HCT116 (cell line): ENCODE measurements around the gene DAPK3.

Experiments used
- EZH2phosphoT487 ChIP-seq: fragments of 200-600 bp; IDR thresholded peaks from 2 replicates; pipeline ENCODE4 v1.6.1; 2018; ENCODE audit warnings: antibody characterized with exemption, borderline replicate concordance
- POLR2A ChIP-seq: IDR thresholded peaks from 2 replicates; pipeline ENCODE4 v1.7.0; 2011; ENCODE audit warnings: borderline replicate concordance; ENCODE audit not compliant: insufficient read depth, insufficient read length; ENCODE audit errors: extremely low read depth
- POLR2AphosphoS5 ChIP-seq: IDR thresholded peaks from 2 replicates; pipeline ENCODE4 v1.6.1; 2011; ENCODE audit warnings: mild to moderate bottlenecking, low read depth, low read length, moderate library complexity
- RAD21 ChIP-seq: IDR thresholded peaks from 2 replicates; pipeline ENCODE4 v1.6.1; 2012; ENCODE audit warnings: low read depth, mild to moderate bottlenecking
- SRF ChIP-seq: IDR thresholded peaks from 2 replicates; pipeline ENCODE4 v1.6.1; 2012; ENCODE audit warnings: low read depth
- YY1 ChIP-seq: IDR thresholded peaks from 2 replicates; pipeline ENCODE4 v1.6.1; 2011; ENCODE audit warnings: low read length, low read depth, moderate library complexity, mild to moderate bottlenecking; ENCODE audit not compliant: insufficient replicate concordance; ENCODE audit errors: extremely low read depth
- ZFX ChIP-seq: fragments of 450-650 bp; IDR thresholded peaks from 2 replicates; pipeline ENCODE4 v1.6.1; 2017
- ZNF274 ChIP-seq: fragments of 200-500 bp; sonication (Bioruptor generic); IDR thresholded peaks from 2 replicates; pipeline ENCODE4 v1.6.1; 2014; ENCODE audit warnings: mild to moderate bottlenecking, low read depth, low read length, inconsistent platforms
- TF ChIP-seq, protein P1 (sequence below), 3 experiments: fragments of 200-600 bp in 1 of 3; sonication (generic) in 1 of 3; IDR thresholded peaks in 2 of 3; conservative IDR thresholded peaks in 1 of 3; 2 replicates each; pipeline ENCODE4 v1.5.1; 2012 to 2017; ENCODE audit warnings: low read depth in 2 of 3, low read length in 2 of 3, antibody characterized with exemption in 1 of 3, borderline replicate concordance in 1 of 3, control low read depth in 1 of 3, mild to moderate bottlenecking in 1 of 3, mixed read lengths in 1 of 3, mixed run types in 1 of 3, moderate library complexity in 1 of 3; ENCODE audit not compliant: insufficient read depth in 1 of 3

DNA sequence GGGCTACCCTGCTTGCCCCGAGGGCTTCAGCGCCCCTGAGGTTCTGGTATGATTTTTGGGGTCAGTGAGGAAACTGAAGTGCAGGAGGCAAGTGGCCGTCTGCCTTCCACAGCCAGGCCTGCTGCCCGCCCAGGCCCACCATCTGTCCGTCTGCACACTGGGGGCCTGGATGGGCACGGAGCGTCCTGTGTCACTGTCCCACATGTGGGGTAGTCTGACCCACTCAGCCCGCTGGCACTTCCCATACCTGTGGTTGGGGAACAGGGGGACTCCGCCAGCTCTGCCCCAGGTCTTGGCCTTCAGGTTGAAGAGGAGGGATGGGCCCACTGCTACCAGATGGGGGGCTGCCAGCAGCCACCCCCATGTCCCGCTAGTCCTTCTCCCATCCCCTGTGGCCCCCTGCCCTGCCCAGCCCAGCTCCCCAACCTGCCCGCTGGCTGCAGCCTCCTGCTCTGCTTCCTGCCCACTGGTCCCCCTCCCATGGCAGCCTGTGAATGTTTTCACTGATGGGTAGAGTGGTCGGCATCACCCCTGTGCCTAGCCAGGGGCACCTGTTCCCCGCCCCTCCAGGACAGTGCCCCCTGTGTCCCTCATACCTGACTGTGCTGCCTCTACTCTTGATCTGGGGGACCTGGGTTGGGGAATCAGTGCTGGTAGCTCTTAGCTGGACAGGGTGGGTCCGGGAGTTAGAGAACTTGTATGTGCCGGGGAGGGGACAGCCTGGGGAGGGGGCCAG is 46.2 kb upstream of the DAPK3 start:
- no peak for TF ChIP-seq EZH2phosphoT487
- TF ChIP-seq, protein P1, sequence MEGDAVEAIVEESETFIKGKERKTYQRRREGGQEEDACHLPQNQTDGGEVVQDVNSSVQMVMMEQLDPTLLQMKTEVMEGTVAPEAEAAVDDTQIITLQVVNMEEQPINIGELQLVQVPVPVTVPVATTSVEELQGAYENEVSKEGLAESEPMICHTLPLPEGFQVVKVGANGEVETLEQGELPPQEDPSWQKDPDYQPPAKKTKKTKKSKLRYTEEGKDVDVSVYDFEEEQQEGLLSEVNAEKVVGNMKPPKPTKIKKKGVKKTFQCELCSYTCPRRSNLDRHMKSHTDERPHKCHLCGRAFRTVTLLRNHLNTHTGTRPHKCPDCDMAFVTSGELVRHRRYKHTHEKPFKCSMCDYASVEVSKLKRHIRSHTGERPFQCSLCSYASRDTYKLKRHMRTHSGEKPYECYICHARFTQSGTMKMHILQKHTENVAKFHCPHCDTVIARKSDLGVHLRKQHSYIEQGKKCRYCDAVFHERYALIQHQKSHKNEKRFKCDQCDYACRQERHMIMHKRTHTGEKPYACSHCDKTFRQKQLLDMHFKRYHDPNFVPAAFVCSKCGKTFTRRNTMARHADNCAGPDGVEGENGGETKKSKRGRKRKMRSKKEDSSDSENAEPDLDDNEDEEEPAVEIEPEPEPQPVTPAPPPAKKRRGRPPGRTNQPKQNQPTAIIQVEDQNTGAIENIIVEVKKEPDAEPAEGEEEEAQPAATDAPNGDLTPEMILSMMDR (IDR thresholded peaks at IDR 0.05 in 2 of 3, conservative IDR thresholded peaks at IDR 0.05 in 1 of 3; ENCODE audit: borderline replicate concordance in 1 of 3, insufficient read depth in 1 of 3, low read depth in 2 of 3, low read length in 2 of 3), result no peak
- no peak for TF ChIP-seq POLR2AphosphoS5
- no peak for TF ChIP-seq YY1
- no peak for TF ChIP-seq ZFX
- no peak for TF ChIP-seq RAD21
- no peak for TF ChIP-seq POLR2A
- TF ChIP-seq SRF, result no peak
- no peak for TF ChIP-seq ZNF274
